A549 treated with Hydrocortisone at 1 μM for 4 hours (cell line): Measurements from ENCODE around the gene FAM72C. TPM values are rescaled to one million over a fixed set of nuclear protein-coding genes. Genes with fewer than 3 reads are reported as not detected.

ENCODE experiments used
- total RNA-seq: library from RNA; stranded (reverse); fragments of 200-300 nt; extraction: Qiagen RNA extraction; gene quantifications from 5 replicates; pipeline ENCODE4 v1.2.3, GENCODE V29; 2022

Gene FAM72C
- total RNA-seq, result 3.6 to 5.5 TPM (median 4.7 TPM) in 5 replicates

GRCh38 chr1:143971924-143972700 is at the start of gene FAM72C:
Gene FAM72C, minus strand, starts transcription at chr1:143971986. Its CDS starts 845 bp downstream, at chr1:143971141.

